ENCODE data around the gene INSYN2A. TPM values are rescaled to one million over a fixed set of nuclear protein-coding genes. Genes with fewer than 3 reads are reported as not detected.

INSYN2A gene
- total and polyA plus RNA-seq, 2 of the 13 experiments (the other 11 are each of a cell fraction or from before 2014, with no cell fraction given) = not detected

GRCh38 chr10:127184582-127184981, 11.8 kb downstream of the INSYN2A start (continued):
- TF ChIP-seq AKNA (CRISPR knock-in tag; IDR thresholded peaks at IDR 0.05; ENCODE audit: borderline replicate concordance) = no peak
- no peak for TF ChIP-seq ZBTB21 (CRISPR knock-in tag; IDR thresholded peaks at IDR 0.05)
- no peak for TF ChIP-seq IRF2 (CRISPR knock-in tag; IDR thresholded peaks at IDR 0.05)
- TF ChIP-seq ZNF724P (CRISPR knock-in tag; IDR thresholded peaks at IDR 0.05; ENCODE audit: borderline replicate concordance) = no peak

DNA sequence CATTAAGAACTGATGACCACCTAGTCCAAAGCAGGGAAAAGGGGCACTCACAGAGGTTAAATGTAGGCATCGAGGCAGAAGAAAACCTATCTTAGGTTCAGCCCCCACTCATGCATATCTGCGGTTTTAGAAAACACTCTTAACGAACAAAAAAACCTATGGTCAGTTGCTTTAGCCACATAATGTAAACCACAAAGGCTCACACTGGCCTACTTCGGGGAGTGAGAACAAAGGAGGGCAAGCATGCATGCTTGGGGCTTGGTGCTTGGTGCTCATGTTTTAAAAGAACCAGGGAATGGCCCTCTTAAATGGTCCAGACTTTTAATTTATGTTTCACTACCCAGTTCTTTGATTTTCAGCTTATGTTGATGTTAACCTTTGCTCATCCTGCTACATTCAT, 14.2 kb downstream of the INSYN2A start:
- Histone ChIP-seq H3K4me2 (ENCODE audit: low read depth, low read length) (no peak overlapping the region), H3K79me2 (ENCODE audit: insufficient read depth, low read length) (no peaks in the 10 kb centered on the region), H2AFZ (ENCODE audit: low read length) (no peak overlapping the region), H3K9me3 (ENCODE audit: low read length) (no peaks in the 10 kb centered on the region), H3K4me1 (ENCODE audit: insufficient read depth, low read length) (no peaks in the 10 kb centered on the region), H3K9ac (ENCODE audit: insufficient read depth, low read depth, low read length) (no peak overlapping the region), H3K27ac (ENCODE audit: extremely low read length, insufficient read depth, low read length) (no peak overlapping the region), H3K36me3 (replicated peaks in 1 of 2; ENCODE audit: control insufficient read depth in 1 of 2, insufficient read depth in 2 of 2, low read length in 2 of 2) (no peaks in the 10 kb centered on the region; a peak in 2 of 5 replicates), H4K20me1 (ENCODE audit: insufficient read depth, low read length) (no peaks in the 10 kb centered on the region), H3K27me3 (ENCODE audit: control insufficient read depth in 1 of 2, insufficient read depth in 2 of 2, low read length in 2 of 2) (no peaks in the 10 kb centered on the region), H3K4me3 (replicated peaks in 1 of 3; ENCODE audit: insufficient read depth in 1 of 3, low read depth in 2 of 3, low read length in 3 of 3) (no peak overlapping the region)
- ChIA-PET CTCF (ENCODE audit: low intra/inter-chr PET ratio, low total read pairs) (no interaction called here), POLR2A (no interaction called here)
- no peak for FAIRE-seq
- 97% methylated on average over 4 of the region's 4 CpGs for WGBS (ENCODE audit: low lambda C conversion rate)
- no TSS peak for BruUV-seq (replicated peaks)
- intact Hi-C loops (cut with micrococcal nuclease; ENCODE audit: unreplicated experiment) = no loop called here
- no peak for ATAC-seq
- no peak for DNase-seq (ENCODE audit: low spot score)
- in situ Hi-C loops (cut with HindIII; ENCODE audit: extremely low pct_ligation_motif_present, low pct_unique_long_range_greater_than_20kb) = no loop called here
- TF ChIP-seq XBP1 (CRISPR knock-in tag; IDR thresholded peaks at IDR 0.05) = no peak
- no peak for TF ChIP-seq ZNF709 (CRISPR knock-in tag; IDR thresholded peaks at IDR 0.05)
- TF ChIP-seq CREM (IDR thresholded peaks at IDR 0.05) = no peak
- TF ChIP-seq CREM (CRISPR knock-in tag; IDR thresholded peaks at IDR 0.05) = no peak
- no peak for TF ChIP-seq CCDC6 (CRISPR knock-in tag; IDR thresholded peaks at IDR 0.05)
- no peak for TF ChIP-seq ARNTL (CRISPR knock-in tag; IDR thresholded peaks at IDR 0.05)
- no peak for TF ChIP-seq KDM5B (CRISPR knock-in tag; IDR thresholded peaks at IDR 0.05; ENCODE audit: borderline replicate concordance)
- TF ChIP-seq CHD4 (IDR thresholded peaks at IDR 0.05; ENCODE audit: borderline replicate concordance, low read length) = no peak
- TF ChIP-seq SNRNP70 (IDR thresholded peaks at IDR 0.05; ENCODE audit: low read depth, low read length) = no peak
- no peak for TF ChIP-seq NRL (CRISPR knock-in tag; IDR thresholded peaks at IDR 0.05; ENCODE audit: borderline replicate concordance)
- TF ChIP-seq GATA4 (IDR thresholded peaks at IDR 0.05; ENCODE audit: borderline replicate concordance, low read depth) = no peak
- no peak for TF ChIP-seq GTF3A (CRISPR knock-in tag; conservative IDR thresholded peaks at IDR 0.05)
- TF ChIP-seq, protein P1, sequence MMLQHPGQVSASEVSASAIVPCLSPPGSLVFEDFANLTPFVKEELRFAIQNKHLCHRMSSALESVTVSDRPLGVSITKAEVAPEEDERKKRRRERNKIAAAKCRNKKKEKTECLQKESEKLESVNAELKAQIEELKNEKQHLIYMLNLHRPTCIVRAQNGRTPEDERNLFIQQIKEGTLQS (CRISPR knock-in tag; IDR thresholded peaks at IDR 0.05) = no peak
- no peak for TF ChIP-seq ZFP36 (IDR thresholded peaks at IDR 0.05; ENCODE audit: borderline replicate concordance, low read depth, low read length, partially characterized antibody)
- TF ChIP-seq ZBTB1 (CRISPR knock-in tag; IDR thresholded peaks at IDR 0.05; ENCODE audit: borderline replicate concordance) = no peak

Measured in HepG2 (cell line).